PC-9 (cell line): ENCODE results near the gene AKAP13. TPM values are rescaled to one million over a fixed set of nuclear protein-coding genes. Genes with fewer than 3 reads are reported as not detected.

Experiments used
- BruUV-seq: library from RNA; stranded (reverse); fragments of 400-500 nt; replicated peaks from 2 replicates; lab custom pipeline; 2021; lab: Mats Ljungman, UMichigan
- CTCF ChIA-PET: fragments of 300-600 bp; sonication (Branson Sonifier 250); formaldehyde crosslinking; loops from one replicate; lab custom pipeline; 2022; ENCODE audit warnings: antibody characterized with exemption; lab: Charles Lee
- POLR2A ChIA-PET: fragments of 300-600 bp; sonication (Branson Sonifier 250); formaldehyde crosslinking; loops from one replicate; lab custom pipeline; 2022; ENCODE audit warnings: antibody characterized with exemption; ENCODE audit not compliant: unreplicated experiment; lab: Charles Lee
- DNase-seq, 2 experiments: peaks; one replicate each; pipeline versions ENCODE4 v3.0.0 to v3.0.0-alpha.2; 2015 to 2022; ENCODE audit warnings: mixed read lengths in 1 of 2
- H2AFZ ChIP-seq: fragments of 200-600 bp; sonication (generic); 2 replicates; pipeline ENCODE4 v1.8.1; 2017; ENCODE audit warnings: antibody characterized with exemption
- H3F3A ChIP-seq: fragments of 200-600 bp; sonication (generic); 2 replicates; pipeline ENCODE4 v1.8.1; 2017; ENCODE audit warnings: antibody characterized with exemption, mild to moderate bottlenecking, low read depth; ENCODE audit not compliant: insufficient read depth
- H3K27ac ChIP-seq: fragments of 200-600 bp; sonication (generic); 2 replicates; pipeline ENCODE4 v1.6.1; 2016; ENCODE audit warnings: mixed run types
- H3K27me3 ChIP-seq: fragments of 200-600 bp; sonication (generic); 2 replicates; pipeline ENCODE4 v1.6.1; 2016; ENCODE audit warnings: low read depth, mixed run types; ENCODE audit not compliant: insufficient read depth
- H3K36me3 ChIP-seq: fragments of 200-600 bp; sonication (generic); 2 replicates; pipeline ENCODE4 v1.6.1; 2016; ENCODE audit warnings: low read depth, mixed run types
- H3K4me1 ChIP-seq: fragments of 200-600 bp; sonication (generic); replicated peaks from 2 replicates; pipeline ENCODE4 v1.6.1; 2016; ENCODE audit warnings: mixed run types; ENCODE audit not compliant: insufficient read depth
- H3K4me2 ChIP-seq: fragments of 200-600 bp; sonication (generic); 2 replicates; pipeline ENCODE4 v1.6.1; 2017; ENCODE audit warnings: mixed run types
- H3K4me3 ChIP-seq: fragments of 200-600 bp; sonication (generic); 2 replicates; pipeline ENCODE4 v1.6.1; 2016; ENCODE audit warnings: mixed run types
- H3K79me2 ChIP-seq: fragments of 200-600 bp; sonication (generic); 2 replicates; pipeline ENCODE4 v1.6.1; 2017; ENCODE audit warnings: low read depth, mixed run types
- H3K9me2 ChIP-seq: fragments of 200-600 bp; sonication (generic); 2 replicates; pipeline ENCODE4 v1.8.1; 2017; ENCODE audit warnings: mild to moderate bottlenecking; ENCODE audit not compliant: insufficient read depth
- H3K9me3 ChIP-seq: fragments of 200-600 bp; sonication (generic); 2 replicates; pipeline ENCODE4 v1.8.1; 2016; ENCODE audit warnings: low read depth; ENCODE audit not compliant: insufficient read depth
- H4K20me1 ChIP-seq: fragments of 200-600 bp; sonication (generic); 2 replicates; pipeline ENCODE4 v1.8.1; 2017; ENCODE audit not compliant: insufficient read depth
- EZH2 ChIP-seq: fragments of 200-600 bp; sonication (generic); IDR thresholded peaks from 2 replicates; pipeline ENCODE4 v1.8.0; 2017; ENCODE audit warnings: antibody characterized with exemption, low read depth
- intact Hi-C: fragments of 100-400 bp; cut with micrococcal nuclease; formaldehyde crosslinking; loops from one replicate; pipeline ENCODE4 v1.10.0; 2022; ENCODE audit not compliant: unreplicated experiment
- total RNA-seq: library from RNA; stranded (reverse); gene quantifications from 2 replicates; pipeline ENCODE4 v1.2.3, GENCODE V29; 2021
- TF ChIP-seq, protein P1 (sequence below): fragments of 200-600 bp; sonication (generic); conservative IDR thresholded peaks from 2 replicates; pipeline ENCODE4 v1.6.1; 2017; ENCODE audit warnings: mixed run types, antibody characterized with exemption, mild to moderate bottlenecking, moderate library complexity

The AKAP13 gene
- total RNA-seq, 1 experiment from 2014 or later, result 82.5 TPM

DNA sequence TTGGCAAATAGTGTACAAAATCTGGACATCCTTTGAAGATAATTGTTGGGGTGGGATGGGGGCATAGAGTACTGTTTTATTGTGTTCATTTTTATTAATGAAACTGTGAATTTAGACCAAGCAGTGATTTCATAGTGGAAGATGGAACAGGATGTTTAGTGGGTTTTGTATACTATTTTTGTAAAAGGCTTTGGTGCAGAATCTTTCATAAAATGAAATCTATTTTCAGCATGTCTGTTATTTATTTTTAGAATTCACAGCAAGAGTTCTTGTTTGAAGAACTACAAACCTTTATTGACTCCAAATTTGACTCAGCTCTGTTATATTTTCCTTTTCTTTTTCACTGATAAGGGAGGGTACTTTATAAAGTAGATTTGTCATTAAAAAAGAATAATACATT is 145.4 kb downstream of the AKAP13 start:
- Histone ChIP-seq H3K36me3 (no peaks in the 10 kb centered on the region), H3K9me3 (no peaks in the 10 kb centered on the region), H3K4me2 (no peak overlapping the region), H3K27ac (no peak overlapping the region), H4K20me1 (no peaks in the 10 kb centered on the region; the same call in 1 of the 2 replicates), H2AFZ (no peak overlapping the region), H3K9me2 (no peaks in the 10 kb centered on the region), H3K79me2 (no peaks in the 10 kb centered on the region), H3K4me1 (no peaks in the 10 kb centered on the region), H3K27me3 (no peaks in the 10 kb centered on the region), H3K4me3 (no peak overlapping the region), H3F3A (0 out of 2 replicates have a peak, but pooled peaks cover 10% of the 10 kb centered on the region)
- ChIA-PET POLR2A (no interaction called here), CTCF (no interaction called here)
- DNase-seq, result no peak
- BruUV-seq, result no TSS peak
- intact Hi-C loops, result no loop called here
- TF ChIP-seq, protein P1, sequence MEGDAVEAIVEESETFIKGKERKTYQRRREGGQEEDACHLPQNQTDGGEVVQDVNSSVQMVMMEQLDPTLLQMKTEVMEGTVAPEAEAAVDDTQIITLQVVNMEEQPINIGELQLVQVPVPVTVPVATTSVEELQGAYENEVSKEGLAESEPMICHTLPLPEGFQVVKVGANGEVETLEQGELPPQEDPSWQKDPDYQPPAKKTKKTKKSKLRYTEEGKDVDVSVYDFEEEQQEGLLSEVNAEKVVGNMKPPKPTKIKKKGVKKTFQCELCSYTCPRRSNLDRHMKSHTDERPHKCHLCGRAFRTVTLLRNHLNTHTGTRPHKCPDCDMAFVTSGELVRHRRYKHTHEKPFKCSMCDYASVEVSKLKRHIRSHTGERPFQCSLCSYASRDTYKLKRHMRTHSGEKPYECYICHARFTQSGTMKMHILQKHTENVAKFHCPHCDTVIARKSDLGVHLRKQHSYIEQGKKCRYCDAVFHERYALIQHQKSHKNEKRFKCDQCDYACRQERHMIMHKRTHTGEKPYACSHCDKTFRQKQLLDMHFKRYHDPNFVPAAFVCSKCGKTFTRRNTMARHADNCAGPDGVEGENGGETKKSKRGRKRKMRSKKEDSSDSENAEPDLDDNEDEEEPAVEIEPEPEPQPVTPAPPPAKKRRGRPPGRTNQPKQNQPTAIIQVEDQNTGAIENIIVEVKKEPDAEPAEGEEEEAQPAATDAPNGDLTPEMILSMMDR, result no peak
- no peak for TF ChIP-seq EZH2

DNA sequence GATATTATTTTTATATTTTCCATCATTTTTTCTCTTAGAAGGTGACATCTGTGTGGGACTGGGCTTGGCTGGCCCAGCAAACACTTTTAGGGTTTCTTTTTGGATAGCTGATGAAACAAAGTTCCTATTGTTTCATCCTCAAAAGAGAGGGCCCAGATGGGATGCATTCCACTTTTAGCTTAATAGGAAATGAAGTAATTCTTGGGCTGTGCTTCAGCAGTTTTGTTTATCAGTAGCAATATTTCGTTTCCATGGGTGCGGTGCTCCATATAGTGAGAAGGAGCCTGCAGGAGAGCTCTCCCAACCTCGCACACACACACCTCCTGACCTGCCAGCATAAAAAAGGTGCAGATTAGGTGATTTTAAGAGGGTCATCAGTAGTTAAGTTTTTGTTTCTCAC is 147.5 kb downstream of the AKAP13 start:
- TF ChIP-seq, protein P1, result no peak
- TF ChIP-seq EZH2, result no peak
- H3K9me3 ChIP-seq, result no peaks in the 10 kb centered on the region
- no peaks in the 10 kb centered on the region for H3K36me3 ChIP-seq
- no peaks in the 10 kb centered on the region for H3K4me1 ChIP-seq
- H3K27me3 ChIP-seq, result no peaks in the 10 kb centered on the region
- H3K79me2 ChIP-seq, result 0 out of 2 replicates have a peak, but pooled peaks cover 5% of the 10 kb centered on the region
- H3K27ac ChIP-seq, result no peak overlapping the region
- POLR2A ChIA-PET, result no interaction called here
- no peak overlapping the region for H2AFZ ChIP-seq
- no peaks in the 10 kb centered on the region for H4K20me1 ChIP-seq
- H3K4me3 ChIP-seq, result no peak overlapping the region
- H3F3A ChIP-seq, result 0 out of 2 replicates have a peak, but pooled peaks cover 9% of the 10 kb centered on the region
- BruUV-seq, result no TSS peak
- H3K4me2 ChIP-seq, result no peak overlapping the region
- H3K9me2 ChIP-seq, result no peaks in the 10 kb centered on the region
- CTCF ChIA-PET, result interaction anchor here (0.6 kb wide), 1 partner anchor 91 kb away, joined by 16 read pairs; no protein-coding TSS in a partner anchor
- intact Hi-C loops, result no loop called here
- DNase-seq, result no peak

DNA sequence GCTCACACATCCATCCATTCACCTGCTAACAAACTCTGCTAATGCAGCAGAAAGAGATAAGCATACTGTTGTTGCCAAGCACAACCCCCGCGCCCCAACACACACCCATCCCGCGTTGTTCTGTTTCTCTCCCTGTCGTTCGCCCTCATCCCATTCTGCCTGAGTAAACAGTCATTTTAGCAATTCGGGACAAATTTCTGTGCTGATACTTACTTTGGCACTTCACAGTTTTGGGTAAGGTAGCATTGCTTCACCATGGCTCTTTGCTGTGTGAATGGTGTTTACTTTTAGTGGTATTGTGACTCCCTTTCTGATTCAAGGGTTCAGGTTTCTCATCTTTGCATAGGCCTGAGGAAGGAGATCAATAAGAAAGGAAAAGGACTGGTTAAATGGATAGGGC is 149.7 kb downstream of the AKAP13 start:
- intact Hi-C loops, result no loop called here
- no peak overlapping the region for H3K4me2 ChIP-seq
- TF ChIP-seq EZH2, result no peak
- TF ChIP-seq, protein P1, result no peak
- H3K79me2 ChIP-seq, result 0 out of 2 replicates have a peak, but pooled peaks cover 5% of the 10 kb centered on the region
- H4K20me1 ChIP-seq, result no peaks in the 10 kb centered on the region
- peaks cover 7% of the 10 kb centered on the region; the same call in 1 of the 2 replicates for H3K36me3 ChIP-seq
- H3F3A ChIP-seq, result peaks cover 9% of the 10 kb centered on the region; the same call in 1 of the 2 replicates
- no peaks in the 10 kb centered on the region for H3K9me2 ChIP-seq
- no peaks in the 10 kb centered on the region for H3K9me3 ChIP-seq
- ChIA-PET POLR2A (no interaction called here), CTCF (no interaction called here)
- no peaks in the 10 kb centered on the region for H3K4me1 ChIP-seq
- H3K4me3 ChIP-seq, result no peak overlapping the region
- no peak overlapping the region for H2AFZ ChIP-seq
- DNase-seq, result no peak
- H3K27me3 ChIP-seq, result no peaks in the 10 kb centered on the region
- BruUV-seq, result no TSS peak
- no peak overlapping the region for H3K27ac ChIP-seq
